HG03521 (cell line): ENCODE results near the gene SEMA4A.
A peak's percentile ranks its signal among the peaks of the same experiment; 100 is the strongest.

Experiments used
- ATAC-seq: cut with Tn5 transposase; IDR thresholded peaks from one replicate; pipeline ENCODE4 v1.9.1; 2021; ENCODE audit warnings: mild to moderate bottlenecking, moderate library complexity; ENCODE audit not compliant: unreplicated experiment

SEMA4A gene

GRCh38 chr1:156221986-156222692 is 68.8 kb downstream of the SEMA4A start:
- no peak for ATAC-seq

- peak; percentile 11 for ATAC-seq
These were observed 72.3 kb downstream of the SEMA4A start for GRCh38 chr1:156225677-156226014.

GRCh38 chr1:156226116-156226538 is 72.7 kb downstream of the SEMA4A start:
- ATAC-seq: peak; percentile 57

GRCh38 chr1:156226782-156227181 is 73.4 kb downstream of the SEMA4A start:
- no peak for ATAC-seq
